Progenitor cell of endocrine pancreas (in vitro differentiated cells): Measurements from ENCODE around the gene ZNF658. TPM values are rescaled to one million over a fixed set of nuclear protein-coding genes. Genes with fewer than 3 reads are reported as not detected.
"Not testable (repeated sequence)": the region's sequence is repeated elsewhere in the genome, so short reads cannot be mapped to it uniquely, and the experiment has no call there.

Source experiments
- DNase-seq: peaks from one replicate; pipeline ENCODE4 v3.0.0; 2021; ENCODE audit warnings: low spot score; ENCODE audit not compliant: unreplicated experiment
- H3K27ac Mint-ChIP-seq: 2 replicates; pipeline ENCODE4 v1.8.0; 2021; ENCODE audit warnings: mild to moderate bottlenecking, moderate library complexity, mixed read lengths
- H3K27me3 Mint-ChIP-seq: 2 replicates; pipeline ENCODE4 v1.8.0; 2021; ENCODE audit warnings: mixed read lengths
- H3K36me3 Mint-ChIP-seq: 2 replicates; pipeline ENCODE4 v1.8.0; 2022; ENCODE audit warnings: mixed read lengths; ENCODE audit not compliant: insufficient read depth
- H3K4me1 Mint-ChIP-seq: 2 replicates; pipeline ENCODE4 v1.8.0; 2021; ENCODE audit warnings: low read depth, mixed read lengths
- H3K4me3 Mint-ChIP-seq: 2 replicates; pipeline ENCODE4 v1.8.0; 2021; ENCODE audit warnings: low read depth, mild to moderate bottlenecking, moderate library complexity, mixed read lengths
- H3K9me3 Mint-ChIP-seq: 2 replicates; pipeline ENCODE4 v1.8.0; 2021; ENCODE audit warnings: low read depth, mixed read lengths
- total RNA-seq: library from RNA; stranded (reverse); gene quantifications from 2 replicates; pipeline ENCODE4 v1.2.1, GENCODE V29; 2021

ZNF658 gene
- total RNA-seq, 1 donor from 2014 or later: 5.8 TPM

- H3K4me1 Mint-ChIP-seq, H3K4me3 Mint-ChIP-seq, H3K36me3 Mint-ChIP-seq, H3K9me3 Mint-ChIP-seq, H3K27ac Mint-ChIP-seq, H3K27me3 Mint-ChIP-seq, DNase-seq: not testable (repeated sequence)
Measured at GRCh38 chr9:66939878-66940830, 39.6 kb downstream of the ZNF658 start.

DNA sequence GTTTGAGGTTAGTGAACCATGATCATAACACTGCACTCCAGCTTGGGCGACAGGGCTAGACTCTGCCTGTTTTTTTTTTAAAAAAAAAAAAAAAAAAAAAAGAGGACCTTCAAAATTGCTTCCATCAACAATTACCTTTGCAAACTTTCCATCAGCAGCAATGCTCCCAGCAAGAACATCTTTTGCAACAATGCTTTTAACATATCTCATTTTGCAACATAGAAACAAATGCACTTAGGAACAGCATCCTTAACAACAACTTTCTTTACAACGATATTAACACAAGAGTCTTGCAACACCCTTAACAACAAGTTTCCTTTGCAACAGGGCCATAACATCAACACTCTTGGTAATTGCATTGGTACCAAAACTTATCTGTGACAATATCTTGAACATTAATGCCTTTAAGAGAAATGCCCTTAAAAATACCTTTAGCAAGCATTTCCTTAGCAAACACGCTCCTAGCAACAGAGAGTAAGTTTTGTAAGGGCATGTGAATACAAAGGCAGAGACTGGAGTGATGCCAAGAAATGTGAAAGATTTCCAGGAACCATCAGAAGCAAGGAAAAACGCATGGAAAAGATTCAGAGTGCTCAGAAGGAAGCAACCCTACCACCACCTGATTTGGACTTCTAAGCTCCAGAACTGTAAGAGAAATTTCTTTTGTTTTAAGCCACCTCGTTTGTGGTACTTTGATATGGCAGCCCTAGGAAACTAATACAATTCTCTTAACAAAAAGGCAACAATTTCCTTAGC, 42.1 kb downstream of the ZNF658 start:
- H3K36me3 Mint-ChIP-seq, H3K27ac Mint-ChIP-seq, H3K4me1 Mint-ChIP-seq, H3K9me3 Mint-ChIP-seq, H3K4me3 Mint-ChIP-seq, DNase-seq, H3K27me3 Mint-ChIP-seq: not testable (repeated sequence)

DNA sequence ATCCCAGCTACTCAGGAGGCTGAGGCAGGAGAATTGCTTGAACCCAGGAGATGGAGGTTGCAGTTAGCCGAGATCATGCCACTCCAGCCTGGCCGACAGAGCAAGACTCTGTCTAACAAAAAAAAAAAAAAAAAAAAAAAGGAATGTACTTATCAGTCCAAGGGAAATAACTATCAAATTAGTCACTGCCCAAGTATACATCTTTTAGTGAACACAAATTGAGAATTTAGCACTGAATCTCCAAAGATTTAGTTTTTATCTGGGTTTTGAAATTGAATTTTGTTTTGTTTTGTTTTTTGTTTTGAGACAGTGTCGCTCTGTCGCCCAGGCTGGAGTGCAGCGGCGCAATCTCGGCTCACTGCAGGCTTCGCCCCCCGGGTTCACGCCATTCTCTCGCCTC, 52.1 kb downstream of the ZNF658 start:
- DNase-seq, H3K27me3 Mint-ChIP-seq, H3K4me3 Mint-ChIP-seq, H3K27ac Mint-ChIP-seq, H3K36me3 Mint-ChIP-seq, H3K9me3 Mint-ChIP-seq, H3K4me1 Mint-ChIP-seq: not testable (repeated sequence)

Other genes with a start within 250 kb of the ZNF658 start
- not detected in 2 replicates for gene SPATA31A3, start 91.8 kb downstream of the ZNF658 start, total RNA-seq